ENCODE results near the gene HTR3B.
"Not testable (repeated sequence)": the region's sequence is repeated elsewhere in the genome, so short reads cannot be mapped to it uniquely, and the experiment has no call there.

Gene HTR3B, protein sequence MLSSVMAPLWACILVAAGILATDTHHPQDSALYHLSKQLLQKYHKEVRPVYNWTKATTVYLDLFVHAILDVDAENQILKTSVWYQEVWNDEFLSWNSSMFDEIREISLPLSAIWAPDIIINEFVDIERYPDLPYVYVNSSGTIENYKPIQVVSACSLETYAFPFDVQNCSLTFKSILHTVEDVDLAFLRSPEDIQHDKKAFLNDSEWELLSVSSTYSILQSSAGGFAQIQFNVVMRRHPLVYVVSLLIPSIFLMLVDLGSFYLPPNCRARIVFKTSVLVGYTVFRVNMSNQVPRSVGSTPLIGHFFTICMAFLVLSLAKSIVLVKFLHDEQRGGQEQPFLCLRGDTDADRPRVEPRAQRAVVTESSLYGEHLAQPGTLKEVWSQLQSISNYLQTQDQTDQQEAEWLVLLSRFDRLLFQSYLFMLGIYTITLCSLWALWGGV

DNA sequence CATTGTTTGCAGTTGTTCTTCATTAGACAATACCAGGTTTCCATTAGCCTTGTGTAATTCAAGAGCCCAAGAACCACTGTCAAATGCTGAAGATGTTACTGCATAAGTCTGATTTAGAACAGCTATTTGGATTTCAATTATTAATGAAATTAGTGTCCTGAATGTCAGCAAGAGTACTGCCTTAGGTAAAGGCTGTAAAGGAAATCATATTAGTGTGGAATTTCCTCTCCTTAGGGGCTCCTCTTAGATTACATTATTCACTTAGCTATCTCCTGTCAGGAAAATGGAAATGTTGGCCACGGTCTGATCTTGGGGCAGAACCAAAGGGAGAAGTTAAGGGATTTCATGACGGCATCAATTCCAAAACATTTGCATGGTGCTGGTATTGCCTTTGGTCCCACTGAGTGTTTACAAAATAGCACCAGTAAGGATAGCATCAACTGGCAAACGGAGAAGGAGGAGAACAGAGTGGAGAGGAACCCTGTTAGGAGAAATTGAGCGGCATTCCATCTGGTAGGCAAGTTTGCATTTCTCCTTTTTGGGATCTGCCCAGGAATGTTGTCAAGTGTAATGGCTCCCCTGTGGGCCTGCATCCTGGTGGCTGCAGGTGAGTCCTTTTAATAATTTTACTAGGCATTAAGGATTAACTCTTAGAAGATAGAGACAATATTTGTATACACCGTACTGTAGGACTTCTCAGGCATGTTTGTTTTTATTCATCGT lies at the start of gene HTR3B:
HTR3B (plus strand) TSS at position 418 of the 723 bp plus-strand sequence; CDS start at position 556, 138 bp downstream.
- DNase-seq = no peak

- DNase-seq = no peak
These were observed 48.8 kb upstream of the HTR3B start for GRCh38 chr11:113855803-113856202.

GRCh38 chr11:113856966-113857759 lies 47.4 kb upstream of the HTR3B start:
- no peak for DNase-seq

- peak; percentile 11 for DNase-seq
These were observed 44.9 kb upstream of the HTR3B start for GRCh38 chr11:113859665-113860064.

GRCh38 chr11:113862435-113862834 lies 42.2 kb upstream of the HTR3B start:
- DNase-seq = peak; percentile 41

- DNase-seq = no peak
These were observed 40.2 kb upstream of the HTR3B start for GRCh38 chr11:113864410-113864809.

DNA sequence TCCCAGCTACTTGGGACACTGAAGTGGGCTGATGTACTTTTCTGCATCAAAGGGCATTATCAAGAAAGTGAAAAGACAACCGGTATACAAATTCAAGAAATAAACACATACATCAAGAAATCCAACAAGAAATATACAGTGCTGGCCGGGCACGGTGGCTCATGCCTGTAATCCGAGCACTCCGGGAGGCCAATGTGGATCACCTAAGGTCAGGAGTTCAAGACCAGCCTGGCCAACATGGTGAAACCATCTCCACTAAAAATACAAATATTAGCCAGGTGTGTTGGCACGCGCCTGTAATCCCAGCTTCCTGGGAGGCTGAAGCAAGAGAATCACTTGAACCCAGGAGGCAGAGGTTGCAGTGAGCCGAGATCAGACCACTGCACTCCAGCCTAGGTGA lies 38.7 kb upstream of the HTR3B start:
- DNase-seq = no peak

- DNase-seq = no peak
These were observed 36.6 kb upstream of the HTR3B start for GRCh38 chr11:113867843-113868503.

DNA sequence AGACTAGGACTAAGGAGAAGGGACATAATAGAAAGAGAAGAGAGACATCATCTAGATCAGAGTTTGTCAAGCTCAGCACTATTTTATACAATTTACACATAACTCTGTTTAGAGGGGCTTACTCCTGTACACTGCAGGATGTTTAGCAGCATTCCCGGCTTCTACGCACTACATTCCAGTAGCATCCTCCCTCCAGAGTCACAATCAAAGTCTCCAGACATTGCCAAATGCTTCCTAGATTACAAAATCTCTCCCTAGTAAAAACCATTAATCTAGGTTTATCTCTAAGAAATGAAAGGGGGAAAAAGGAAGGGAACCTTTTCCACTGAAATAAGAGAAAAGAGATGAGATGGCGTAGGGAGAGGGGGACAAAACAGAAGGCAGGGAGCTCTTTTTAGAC lies 33.3 kb upstream of the HTR3B start:
- DNase-seq = no peak

DNA sequence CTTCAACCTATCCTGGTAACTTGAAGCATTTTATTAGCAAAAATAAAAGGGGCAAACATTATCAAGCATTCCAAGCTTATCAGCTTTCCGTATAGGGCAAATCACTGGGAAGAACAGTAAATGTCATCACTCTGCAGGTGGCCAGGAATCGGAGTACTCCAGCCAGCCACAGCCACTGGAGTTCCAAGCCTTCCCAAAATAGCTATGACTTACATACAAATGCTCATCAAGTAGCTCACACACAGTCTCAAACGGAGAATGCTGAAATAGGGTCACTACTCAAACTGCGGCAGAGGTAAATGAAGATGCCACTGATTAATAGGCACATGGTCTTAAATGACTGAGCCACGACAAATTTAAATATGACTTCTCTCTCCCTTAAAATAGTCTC lies 31.4 kb upstream of the HTR3B start:
- DNase-seq = peak; percentile 24

GRCh38 chr11:113874096-113874495 lies 30.5 kb upstream of the HTR3B start:
- DNase-seq = no peak

GRCh38 chr11:113874581-113875233 lies 29.9 kb upstream of the HTR3B start:
- DNase-seq = peak; percentile 64

DNA sequence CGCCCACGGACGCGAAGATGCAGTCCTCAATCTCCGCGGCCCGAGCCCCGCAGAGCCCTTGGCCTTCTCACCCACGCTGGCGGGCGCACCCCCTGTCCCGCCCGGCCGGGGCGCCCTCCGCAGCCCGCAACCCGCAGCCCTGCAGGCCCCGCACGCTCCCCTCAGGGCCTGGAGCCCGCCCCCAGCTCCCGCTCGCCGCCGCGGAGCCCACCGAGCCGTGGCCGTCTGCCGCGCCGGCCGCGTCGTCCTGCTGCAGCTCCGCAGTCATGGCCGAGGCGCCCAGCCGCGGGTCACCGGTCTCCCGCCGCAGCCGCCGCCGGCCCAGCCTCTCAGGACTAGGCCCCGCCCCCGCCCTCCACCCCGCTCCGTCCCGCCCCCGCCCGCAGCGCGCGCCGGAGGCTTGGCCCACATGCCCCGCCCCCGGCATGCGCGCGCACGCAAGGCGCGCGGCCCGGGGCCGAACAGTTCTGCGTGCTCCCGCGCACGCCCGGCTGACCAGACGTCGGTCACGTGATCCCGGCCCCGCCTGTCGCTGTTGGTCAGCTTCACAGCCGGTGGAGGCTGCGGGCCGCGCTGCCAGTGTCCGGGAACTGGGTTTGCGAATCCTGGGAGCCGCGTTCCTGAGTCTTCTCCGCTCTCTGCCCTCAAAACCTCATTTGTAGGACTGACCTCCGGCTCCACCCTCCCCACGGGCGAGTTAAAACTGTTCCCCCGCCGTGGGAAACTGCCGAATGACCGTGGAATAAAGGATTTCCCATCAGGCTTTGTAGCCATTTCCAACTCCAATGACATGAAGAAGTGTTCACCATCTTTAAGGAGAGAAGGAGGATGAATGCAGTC lies 29.1 kb upstream of the HTR3B start, which contains the start of gene USP28:
USP28 (minus strand) TSS at position 339 of the 840 bp plus-strand sequence; CDS start at position 268, 71 bp downstream.
- DNase-seq = peak; percentile 99

DNA sequence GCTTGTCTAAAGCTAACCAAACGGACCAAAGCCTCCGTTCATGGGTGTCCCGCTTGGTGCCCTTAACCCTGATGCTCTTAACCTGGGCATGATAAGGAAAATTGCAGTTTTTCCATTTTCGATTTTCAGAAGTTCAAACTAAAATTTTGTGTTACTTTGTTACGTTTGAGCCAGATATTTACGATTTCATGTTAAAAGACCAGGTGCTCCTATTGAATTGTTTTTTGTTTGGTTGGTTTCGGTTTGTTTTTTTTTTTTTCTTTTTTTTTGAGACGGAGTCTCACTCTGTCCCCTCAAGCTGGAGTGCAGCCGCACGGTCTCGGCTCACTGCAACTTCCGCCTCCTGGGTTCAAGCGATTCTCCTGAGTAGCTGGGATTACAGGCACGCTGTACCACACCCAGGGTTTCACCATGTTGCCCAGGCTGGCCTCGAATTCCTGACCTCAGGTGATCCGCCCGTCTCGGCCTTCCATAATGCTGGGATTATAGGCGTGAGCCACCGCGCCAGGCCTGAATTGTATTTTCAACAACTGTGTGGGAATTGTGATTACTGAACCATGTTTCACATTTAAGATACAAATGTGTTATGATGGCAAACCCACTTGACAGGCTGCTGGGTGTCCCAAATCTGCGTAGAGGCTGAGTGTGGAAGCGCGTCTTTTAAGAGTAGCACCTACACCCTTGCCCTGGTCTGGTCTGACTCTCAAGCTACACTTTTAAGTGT lies 28.4 kb upstream of the HTR3B start:
- peak; percentile 35 for DNase-seq

- no peak for DNase-seq
These were observed 27.6 kb upstream of the HTR3B start for GRCh38 chr11:113876798-113877669.

- no peak for DNase-seq
These were observed 26.9 kb upstream of the HTR3B start for GRCh38 chr11:113877670-113878055.

GRCh38 chr11:113879446-113879845 lies 25.1 kb upstream of the HTR3B start:
- DNase-seq = not testable (repeated sequence)

GRCh38 chr11:113880971-113881370 lies 23.6 kb upstream of the HTR3B start:
- no peak for DNase-seq

DNA sequence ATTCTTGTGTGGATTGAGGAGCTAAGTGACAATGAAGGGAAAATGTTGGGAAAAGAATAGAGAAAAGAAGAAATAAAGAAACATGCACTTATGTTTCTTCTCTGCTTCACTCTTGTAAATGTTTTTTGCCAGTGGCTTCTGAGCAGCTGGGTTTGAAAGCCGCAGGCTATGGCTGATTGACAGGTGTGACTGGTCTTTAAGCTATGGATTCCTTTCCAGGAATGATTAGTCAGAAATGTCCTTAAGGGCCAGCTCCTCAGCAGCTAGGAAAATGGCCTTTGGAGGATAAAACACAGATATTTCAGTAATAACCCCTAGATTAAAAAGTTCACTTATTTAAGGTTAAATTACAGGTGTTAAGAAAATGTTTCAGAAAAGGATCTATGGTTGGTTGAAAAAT lies 22.7 kb upstream of the HTR3B start:
- no peak for DNase-seq
